Psoas muscle (tissue), 8 donors: Measurements from ENCODE around the gene HEXD. TPM values are rescaled to one million over a fixed set of nuclear protein-coding genes. Genes with fewer than 3 reads are reported as not detected.
A peak's percentile ranks its signal among the peaks of the same experiment; 100 is the strongest.

ENCODE experiments used
- ATAC-seq, 4 donors: fragments of 200-7000 bp; cut with Tn5 transposase; one replicate each; pipeline ENCODE4 v1.9.1; 2020; ENCODE audit warnings: moderate library complexity in 3 of 4, mild to moderate bottlenecking in 2 of 4
- DNase-seq, 2 donors: peaks; one replicate each; pipeline ENCODE4 v3.0.0-alpha.2; 2020
- H3K27ac ChIP-seq: fragments of 200-600 bp; one replicate; pipeline ENCODE4 v1.8.0; 2022
- H3K27me3 ChIP-seq, 3 donors: fragments of 200-600 bp in 1 of 3; one replicate each; pipeline versions ENCODE4 v1.6.1 to v1.8.0; 2013 to 2022; ENCODE audit warnings: low read length in 2 of 3, mild to moderate bottlenecking in 2 of 3, moderate library complexity in 1 of 3; ENCODE audit not compliant: insufficient read depth in 3 of 3
- H3K36me3 ChIP-seq, 2 donors: fragments of 200-600 bp in 1 of 2; one replicate each; pipeline versions ENCODE4 v1.6.1 to v1.8.0; 2013 to 2022; ENCODE audit warnings: low read depth in 1 of 2, mild to moderate bottlenecking in 1 of 2, moderate library complexity in 1 of 2; ENCODE audit not compliant: insufficient read depth in 1 of 2
- H3K4me1 ChIP-seq: fragments of 200-600 bp; one replicate; pipeline ENCODE4 v1.8.0; 2022
- H3K4me3 ChIP-seq: fragments of 200-600 bp; one replicate; pipeline ENCODE4 v1.8.0; 2022; ENCODE audit warnings: mild to moderate bottlenecking
- H3K9me3 ChIP-seq: fragments of 200-600 bp; one replicate; pipeline ENCODE4 v1.8.0; 2022
- WGBS, 3 donors: extraction: QIAGEN DNeasy Blood & Tissue Kit; methylation state at CpG; one replicate each; pipeline versions ENCODE4 v1.1.6 to v1.1.7; 2013; 5-methylcytosine and 5-hydroxymethylcytosine counted together
- intact Hi-C, 2 donors: fragments of 100-400 bp; cut with DNase I; formaldehyde crosslinking; loops; one replicate each; pipeline versions ENCODE4 v1.11.0 to v1.14.2; 2022
- polyA plus RNA-seq, 3 donors: library from polyadenylated mRNA; stranded (reverse); fragments of 200-250 nt; gene quantifications; one replicate each; pipeline ENCODE4 v1.2.3, GENCODE V29; 2013
- total RNA-seq, 4 donors: library from RNA; stranded (reverse); fragmentation: NEBNext Ultra II Directional in 2 of 4; extraction: Animal tissue kit (Norgen Biotek cat#: 25700) in 2 of 4; gene quantifications; one replicate each; pipeline versions ENCODE4 v1.2.1 to v1.2.4, GENCODE V29; 2021 to 2023
- TF ChIP-seq, protein P1 (sequence below): fragments of 200-600 bp; IDR thresholded peaks from one replicate; pipeline ENCODE4 v1.8.0; 2022; ENCODE audit warnings: antibody characterized with exemption
- donor health status: healthy with polysubstance abuse.
- donor health status: DM: no; HTN: no; CAD: no; lungs with moderate emphysema.
- donor health status: Bipolar disorder and iron deficiency.
- donor health status: healthy.
- donor health status: DM: yes; HTN: yes; CAD: no.
- donor health status: DM: no; HTN: no; CAD: no.
- donor health status: DM: no; HTN: no; CAD: no.
- donor health status: DM: yes; HTN: yes; CAD: no.

The HEXD gene
- total and polyA plus RNA-seq, 7 donors: 17.4 to 29.8 (median 21.3) TPM

DNA sequence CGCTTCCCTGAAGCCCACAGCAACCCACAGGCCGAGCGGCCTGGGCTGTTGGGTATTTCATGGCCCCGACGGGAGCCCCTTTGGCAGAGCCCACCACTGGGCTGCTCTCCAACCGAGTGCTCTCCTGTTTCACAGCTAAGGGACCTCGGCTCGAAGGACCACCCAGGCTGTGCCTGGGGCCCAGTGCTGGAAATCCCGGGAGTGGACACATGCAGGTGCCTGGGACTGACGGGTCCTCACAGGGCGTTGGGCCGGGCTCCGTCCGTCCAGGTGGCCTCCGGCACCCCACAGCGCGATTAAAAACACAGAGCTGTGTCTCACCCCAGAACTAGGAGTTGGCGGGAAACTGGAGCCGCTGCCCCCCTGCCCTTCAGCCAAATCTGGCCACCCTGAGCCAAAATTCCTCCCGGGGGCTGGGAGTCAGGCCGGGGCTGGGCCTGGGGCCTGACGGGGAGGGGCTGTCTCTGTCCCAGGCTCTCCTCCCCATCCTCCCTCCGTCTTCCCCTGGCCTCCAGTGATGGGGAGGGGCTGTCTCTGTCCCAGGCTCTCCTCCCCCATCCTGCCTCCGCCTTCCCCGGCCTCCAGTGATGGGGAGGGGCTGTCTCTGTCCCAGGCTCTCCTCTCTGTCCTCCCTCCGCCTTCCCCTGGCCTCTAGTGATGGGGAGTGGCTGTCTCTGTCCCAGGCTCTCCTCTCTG lies 32.4 kb upstream of the HEXD start:
- ATAC-seq: peak in 2 of 4 donors; percentile 2 to 10
- no peak for DNase-seq
- no peak overlapping the region for H3K27ac ChIP-seq
- no peak overlapping the region for H3K4me3 ChIP-seq
- TF ChIP-seq, protein P1, sequence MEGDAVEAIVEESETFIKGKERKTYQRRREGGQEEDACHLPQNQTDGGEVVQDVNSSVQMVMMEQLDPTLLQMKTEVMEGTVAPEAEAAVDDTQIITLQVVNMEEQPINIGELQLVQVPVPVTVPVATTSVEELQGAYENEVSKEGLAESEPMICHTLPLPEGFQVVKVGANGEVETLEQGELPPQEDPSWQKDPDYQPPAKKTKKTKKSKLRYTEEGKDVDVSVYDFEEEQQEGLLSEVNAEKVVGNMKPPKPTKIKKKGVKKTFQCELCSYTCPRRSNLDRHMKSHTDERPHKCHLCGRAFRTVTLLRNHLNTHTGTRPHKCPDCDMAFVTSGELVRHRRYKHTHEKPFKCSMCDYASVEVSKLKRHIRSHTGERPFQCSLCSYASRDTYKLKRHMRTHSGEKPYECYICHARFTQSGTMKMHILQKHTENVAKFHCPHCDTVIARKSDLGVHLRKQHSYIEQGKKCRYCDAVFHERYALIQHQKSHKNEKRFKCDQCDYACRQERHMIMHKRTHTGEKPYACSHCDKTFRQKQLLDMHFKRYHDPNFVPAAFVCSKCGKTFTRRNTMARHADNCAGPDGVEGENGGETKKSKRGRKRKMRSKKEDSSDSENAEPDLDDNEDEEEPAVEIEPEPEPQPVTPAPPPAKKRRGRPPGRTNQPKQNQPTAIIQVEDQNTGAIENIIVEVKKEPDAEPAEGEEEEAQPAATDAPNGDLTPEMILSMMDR: no peak
- WGBS, 3 donors: 16 to 38% (median 22%) methylated on average over 23 to 26 of the region's 26 CpGs
- intact Hi-C loops: no loop called here
- H3K9me3 ChIP-seq: no peaks in the 10 kb centered on the region
- no peaks in the 10 kb centered on the region for H3K36me3 ChIP-seq
- H3K4me1 ChIP-seq: peaks cover 25% of the 10 kb centered on the region
- peaks cover 0 to 26% (median 10%) of the 10 kb centered on the region in 3 donors for H3K27me3 ChIP-seq

DNA sequence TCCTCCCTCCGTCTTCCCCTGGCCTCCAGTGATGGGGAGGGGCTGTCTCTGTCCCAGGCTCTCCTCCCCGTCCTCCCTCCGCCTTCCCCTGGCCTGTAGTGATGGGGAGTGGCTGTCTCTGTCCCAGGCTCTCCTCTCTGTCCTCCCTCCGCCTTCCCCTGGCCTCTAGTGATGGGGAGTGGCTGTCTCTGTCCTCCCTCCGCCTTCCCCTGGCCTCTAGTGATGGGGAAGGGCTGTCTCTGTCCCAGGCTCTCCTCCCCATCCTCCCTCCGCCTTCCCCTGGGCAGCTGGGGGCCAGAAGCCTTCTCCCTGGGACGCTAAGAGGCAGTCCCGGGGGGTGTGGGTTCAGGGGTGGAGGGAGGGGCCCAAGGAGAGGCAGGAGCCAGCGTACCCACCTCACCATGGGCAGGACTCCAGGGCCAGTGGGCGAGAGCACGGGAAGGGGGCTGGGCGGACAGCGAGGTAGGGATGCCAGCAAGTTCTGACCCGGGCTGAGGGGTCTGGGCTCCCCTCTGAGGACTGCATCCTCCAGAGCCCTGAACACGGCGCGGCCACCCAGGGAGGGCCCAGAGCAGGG lies 31.8 kb upstream of the HEXD start:
- no peak overlapping the region for H3K4me3 ChIP-seq
- no peaks in the 10 kb centered on the region for H3K36me3 ChIP-seq
- DNase-seq (peak in 1 of 2 donors; percentile 57), ATAC-seq (no peak)
- WGBS, 3 donors: 31 to 50% (median 32%) methylated on average over 15 to 17 of the region's 17 CpGs
- H3K27me3 ChIP-seq: peaks cover 0 to 21% (median 10%) of the 10 kb centered on the region in 3 donors
- no peak overlapping the region for H3K27ac ChIP-seq
- TF ChIP-seq, protein P1: no peak
- intact Hi-C loops: no loop called here
- H3K9me3 ChIP-seq: no peaks in the 10 kb centered on the region
- H3K4me1 ChIP-seq: peaks cover 25% of the 10 kb centered on the region

DNA sequence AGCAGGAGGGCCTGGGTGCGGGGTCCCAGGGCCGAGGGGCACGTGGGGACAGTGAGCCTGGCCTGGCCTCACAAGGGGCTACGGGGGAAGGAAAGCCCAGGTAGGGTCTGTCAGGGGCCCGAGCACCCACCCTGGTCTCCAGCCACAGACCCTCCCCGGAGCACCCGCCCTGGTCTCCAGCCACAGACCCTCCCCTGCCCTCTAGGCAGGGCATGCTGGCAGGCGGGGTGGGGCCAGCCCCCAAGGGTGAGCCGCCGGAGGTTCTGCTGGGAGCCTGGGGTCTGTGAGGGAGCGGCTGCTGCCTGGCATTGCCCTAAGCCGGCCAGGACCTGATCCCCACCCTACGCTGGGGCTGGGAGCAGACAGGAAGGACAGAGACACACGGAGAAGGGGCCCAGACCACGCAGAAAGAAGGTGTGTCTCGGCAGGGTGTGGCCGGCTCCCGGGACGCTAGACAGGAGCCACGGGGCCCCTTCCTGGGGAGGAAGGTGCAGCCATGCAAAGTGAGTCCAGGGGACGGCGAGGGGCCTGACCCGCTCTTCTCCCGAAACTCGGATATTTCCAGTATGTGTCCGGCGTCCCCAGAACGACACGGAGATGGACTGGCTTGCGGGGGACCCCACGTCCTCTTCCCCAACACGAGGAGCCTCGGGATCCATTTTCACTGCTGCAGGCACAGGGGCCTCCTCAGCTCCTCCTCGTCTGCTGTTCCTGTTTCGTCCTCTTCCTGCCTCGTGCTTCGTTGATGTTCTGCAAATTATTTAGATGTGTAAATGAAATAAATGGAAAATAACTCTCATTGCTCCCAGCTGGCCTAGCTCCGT lies 31.1 kb upstream of the HEXD start:
- intact Hi-C loops: no loop called here
- Histone ChIP-seq H3K4me3 (no peak overlapping the region), H3K4me1 (peaks cover 25% of the 10 kb centered on the region), H3K27ac (no peak overlapping the region), H3K9me3 (no peaks in the 10 kb centered on the region), H3K36me3 (peaks cover 0 to 6% of the 10 kb centered on the region in 2 donors), H3K27me3 (peaks cover 0 to 15% (median 8%) of the 10 kb centered on the region in 3 donors)
- ATAC-seq (no peak), DNase-seq (no peak)
- 45 to 58% (median 46%) methylated on average over 31 to 38 of the region's 38 CpGs for WGBS, 3 donors
- TF ChIP-seq, protein P1: no peak

DNA sequence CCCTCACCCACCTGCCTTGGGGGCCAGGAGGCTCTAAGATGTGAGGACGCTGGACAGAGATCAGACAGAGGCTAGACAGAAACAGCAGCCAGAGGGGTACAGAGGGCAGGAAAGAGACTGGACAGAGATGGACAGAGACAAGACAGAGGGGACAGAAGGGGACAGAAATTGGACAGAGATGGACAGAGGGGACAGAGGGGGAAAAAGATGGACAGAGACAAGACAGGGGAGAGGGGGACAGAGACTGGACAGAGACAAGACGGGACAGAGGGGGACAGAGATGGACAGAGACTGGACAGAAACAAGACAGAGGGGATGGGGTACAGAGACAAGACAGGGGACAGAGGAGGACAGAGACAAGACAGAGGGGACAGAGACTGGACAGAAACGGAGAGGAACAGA lies 30.4 kb upstream of the HEXD start:
- TF ChIP-seq, protein P1: no peak
- Histone ChIP-seq H3K4me3 (no peak overlapping the region), H3K9me3 (no peaks in the 10 kb centered on the region), H3K27ac (no peak overlapping the region), H3K4me1 (peaks cover 25% of the 10 kb centered on the region), H3K27me3 (peaks cover 0 to 8% (median 8%) of the 10 kb centered on the region in 3 donors), H3K36me3 (peaks cover 0 to 12% of the 10 kb centered on the region in 2 donors)
- 35 to 65% (median 42%) methylated on average over 3 of the region's 3 CpGs for WGBS, 3 donors
- intact Hi-C loops: no loop called here
- ATAC-seq (no peak), DNase-seq (no peak)
